ENCODE measurements around the gene EPM2AIP1.

DNA sequence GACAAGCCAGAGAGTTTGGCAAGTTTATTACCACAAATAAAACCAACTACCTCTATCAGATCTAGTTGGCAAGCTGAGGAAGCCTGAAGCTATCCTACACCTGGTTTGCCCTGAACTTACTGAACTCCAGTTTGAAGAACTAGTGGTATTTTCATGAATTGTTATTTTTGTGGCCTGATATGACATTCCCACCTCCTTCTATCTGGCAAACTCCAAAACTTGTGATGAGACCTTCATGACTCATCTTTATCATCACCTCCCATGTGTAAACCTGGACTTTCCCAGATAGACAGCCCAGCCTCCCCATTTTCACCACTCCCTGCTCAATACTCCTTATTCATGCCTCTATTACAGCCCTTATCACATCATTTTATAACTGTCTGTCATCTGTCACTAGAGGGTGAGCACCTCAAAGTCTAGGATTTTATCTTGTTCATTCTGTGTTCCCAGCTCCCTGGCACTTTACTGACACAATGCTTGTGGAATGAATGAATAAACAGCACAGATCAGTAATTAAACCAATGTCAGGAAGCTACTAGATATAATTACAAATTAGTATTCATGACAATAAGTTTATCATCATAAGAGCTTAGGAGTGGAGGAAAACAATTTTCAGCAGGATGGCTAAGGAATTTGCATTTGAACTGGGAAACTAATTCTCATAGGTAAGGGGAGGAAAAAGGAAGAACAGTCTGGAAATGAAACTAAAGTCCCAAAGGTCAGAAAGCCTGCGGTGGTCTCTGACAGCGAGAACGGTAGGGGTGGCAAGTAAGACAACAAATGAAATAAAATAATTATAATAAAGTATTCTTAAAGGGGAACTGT lies 34.9 kb downstream of the EPM2AIP1 start:
- TF ChIP-seq, protein P1, sequence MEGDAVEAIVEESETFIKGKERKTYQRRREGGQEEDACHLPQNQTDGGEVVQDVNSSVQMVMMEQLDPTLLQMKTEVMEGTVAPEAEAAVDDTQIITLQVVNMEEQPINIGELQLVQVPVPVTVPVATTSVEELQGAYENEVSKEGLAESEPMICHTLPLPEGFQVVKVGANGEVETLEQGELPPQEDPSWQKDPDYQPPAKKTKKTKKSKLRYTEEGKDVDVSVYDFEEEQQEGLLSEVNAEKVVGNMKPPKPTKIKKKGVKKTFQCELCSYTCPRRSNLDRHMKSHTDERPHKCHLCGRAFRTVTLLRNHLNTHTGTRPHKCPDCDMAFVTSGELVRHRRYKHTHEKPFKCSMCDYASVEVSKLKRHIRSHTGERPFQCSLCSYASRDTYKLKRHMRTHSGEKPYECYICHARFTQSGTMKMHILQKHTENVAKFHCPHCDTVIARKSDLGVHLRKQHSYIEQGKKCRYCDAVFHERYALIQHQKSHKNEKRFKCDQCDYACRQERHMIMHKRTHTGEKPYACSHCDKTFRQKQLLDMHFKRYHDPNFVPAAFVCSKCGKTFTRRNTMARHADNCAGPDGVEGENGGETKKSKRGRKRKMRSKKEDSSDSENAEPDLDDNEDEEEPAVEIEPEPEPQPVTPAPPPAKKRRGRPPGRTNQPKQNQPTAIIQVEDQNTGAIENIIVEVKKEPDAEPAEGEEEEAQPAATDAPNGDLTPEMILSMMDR (IDR thresholded peaks at IDR 0.05 in 8 of 11, conservative IDR thresholded peaks at IDR 0.05 in 3 of 11), result no peak
- no peak for TF ChIP-seq POLR2A (IDR thresholded peaks at IDR 0.05)

All from spleen (tissue), 7 donors.